ENCODE measurements around the gene PCP2.

GRCh38 chr19:7628589-7629311 lies 4.8 kb downstream of the PCP2 start:
- no peak for TF ChIP-seq CTCF (IDR thresholded peaks at IDR 0.05)
- no peak for TF ChIP-seq REST (IDR thresholded peaks at IDR 0.05; ENCODE audit: insufficient read depth in 1 of 2, low read depth in 2 of 2, low read length in 1 of 2)
- TF ChIP-seq SIN3A (IDR thresholded peaks at IDR 0.05; ENCODE audit: borderline replicate concordance, insufficient read depth, low read depth, low read length): no peak
- no peak for TF ChIP-seq POLR2AphosphoS5 (IDR thresholded peaks at IDR 0.05; ENCODE audit: low read depth, low read length)
